ENCODE measurements around the gene CRMP1.

GRCh38 chr4:5805270-5805669 is 87.6 kb downstream of the CRMP1 start:
- TF ChIP-seq CTCF (IDR thresholded peaks at IDR 0.05) (no peak), POLR2A (IDR thresholded peaks at IDR 0.05) (no peak)
